Retinal pigment epithelial cell (primary cell): ENCODE data around the gene ZNF335.

Experiments used
- DNase-seq: peaks from one replicate; pipeline ENCODE4 v3.0.0-alpha.2; 2010; ENCODE audit warnings: low read depth
- H3K4me3 ChIP-seq: 2 replicates; pipeline ENCODE4 v1.5.1; 2011; ENCODE audit warnings: mild to moderate bottlenecking, low read length, control low read depth, moderate library complexity
- CTCF ChIP-seq: conservative IDR thresholded peaks from 2 replicates; pipeline ENCODE4 v1.5.1; 2011; ENCODE audit warnings: low read depth, low read length, control low read depth, inconsistent platforms

The ZNF335 gene

DNA sequence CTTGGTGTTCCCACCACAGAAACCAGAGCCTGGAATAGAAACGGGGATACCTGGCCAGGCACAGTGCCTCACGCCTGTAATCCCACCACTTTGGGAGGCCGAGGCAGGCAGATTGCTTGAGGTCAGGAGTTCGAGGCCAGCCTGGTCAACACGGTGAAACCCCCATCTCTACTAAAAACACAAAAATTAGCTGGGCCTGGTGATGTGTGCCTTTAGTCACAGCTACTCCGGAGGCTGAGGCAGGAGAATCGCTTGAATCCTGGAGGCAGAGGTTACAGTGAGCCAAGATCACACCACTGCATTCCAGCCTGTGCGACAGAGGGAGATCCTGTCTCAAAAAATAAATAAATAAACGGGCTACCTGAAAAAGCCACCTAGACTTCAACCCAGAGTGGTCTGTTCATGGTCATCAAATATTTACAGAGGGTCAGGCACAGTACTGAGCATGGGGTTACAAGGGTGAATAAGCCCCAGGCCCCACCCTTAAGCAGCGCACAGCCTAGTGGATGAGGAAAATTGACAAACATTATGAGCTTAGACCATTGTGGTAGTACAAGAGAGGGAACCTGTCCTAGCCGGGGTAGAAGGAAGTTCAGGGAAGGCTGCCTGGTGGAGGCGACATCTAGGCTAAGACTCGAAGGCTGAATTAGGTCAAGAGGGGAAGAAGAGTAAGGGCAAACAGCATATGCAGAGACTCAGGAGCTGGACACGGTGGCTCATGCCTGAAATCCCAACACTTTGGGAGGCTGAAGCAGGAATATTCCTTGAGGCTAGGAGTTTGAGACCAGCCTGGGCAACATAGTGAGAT is 44.7 kb downstream of the ZNF335 start:
- DNase-seq, result no peak
- no peak overlapping the region for H3K4me3 ChIP-seq
- no peak for TF ChIP-seq CTCF

- no peak for TF ChIP-seq CTCF
- no peak overlapping the region for H3K4me3 ChIP-seq
- DNase-seq, result no peak
Observed at GRCh38 chr20:45926731-45927070, 45.3 kb downstream of the ZNF335 start.

- no peak overlapping the region for H3K4me3 ChIP-seq
- no peak for TF ChIP-seq CTCF
- no peak for DNase-seq
Observed at GRCh38 chr20:45925821-45926506, 46.0 kb downstream of the ZNF335 start.

DNA sequence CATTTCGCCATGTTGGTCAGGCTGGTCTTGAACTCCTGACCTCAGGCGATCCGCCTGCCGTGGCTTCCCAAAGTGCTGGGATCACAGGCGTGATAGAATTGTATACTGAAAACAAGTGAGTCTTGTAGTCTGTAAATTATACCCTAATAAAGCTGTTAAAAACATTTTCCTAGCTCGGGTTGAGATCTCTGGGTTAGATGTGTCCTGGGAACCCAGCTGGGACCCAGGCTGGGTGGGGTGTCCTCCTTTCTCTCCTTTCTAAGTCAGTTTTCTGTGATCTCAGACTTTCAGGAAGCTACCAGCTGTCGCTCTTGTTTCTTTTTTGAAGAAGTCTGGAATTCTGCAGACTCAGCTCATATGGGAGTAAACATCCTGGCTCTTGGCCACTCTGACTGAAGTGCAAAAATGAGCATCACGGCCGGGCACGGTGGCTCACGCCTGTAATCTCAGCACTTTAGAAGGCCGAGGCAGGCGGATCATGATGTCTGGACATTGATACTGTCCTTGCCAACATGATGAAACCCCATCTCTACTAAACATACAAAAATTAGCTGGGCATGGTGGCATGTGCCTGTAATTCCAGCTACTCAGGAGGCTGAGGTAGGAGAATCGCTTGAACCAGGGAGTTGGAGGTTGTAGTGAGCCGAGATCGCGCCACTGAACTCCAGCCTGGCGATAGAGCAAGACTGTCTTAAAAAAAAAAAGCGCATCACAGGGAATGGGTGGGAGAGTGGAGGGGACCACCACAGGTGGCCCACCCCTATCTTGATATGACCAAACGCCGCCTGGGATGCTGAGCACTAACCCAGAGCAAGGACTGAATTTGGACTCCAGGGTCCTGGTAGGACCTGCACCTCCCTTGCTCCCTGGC is 47.4 kb downstream of the ZNF335 start:
- no peak for DNase-seq

GRCh38 chr20:45921337-45922189 is 50.4 kb downstream of the ZNF335 start:
- no peak for DNase-seq
- H3K4me3 ChIP-seq, result no peak overlapping the region
- TF ChIP-seq CTCF, result no peak

More for the DNA sequence above, 47.4 kb downstream of the ZNF335 start:
- no peak overlapping the region for H3K4me3 ChIP-seq
- TF ChIP-seq CTCF, result no peak

- no peak overlapping the region for H3K4me3 ChIP-seq
- TF ChIP-seq CTCF, result no peak
- no peak for DNase-seq
Observed at GRCh38 chr20:45920462-45921336, 51.3 kb downstream of the ZNF335 start.
